ENCODE measurements around the gene SEMA6B.
A peak's percentile ranks its signal among the peaks of the same experiment; 100 is the strongest.

Gene SEMA6B

GRCh38 chr19:4602173-4602788, 42.8 kb upstream of the SEMA6B start (continued):
- TF ChIP-seq ZBTB11 (tag by site-specific recombination; conservative IDR thresholded peaks at IDR 0.05; ENCODE audit: low read depth) (no peak), ZNF514 (tag by site-specific recombination; IDR thresholded peaks at IDR 0.05) (no peak), ZNF140 (tag by site-specific recombination; IDR thresholded peaks at IDR 0.05) (no peak), PRDM2 (tag by site-specific recombination; IDR thresholded peaks at IDR 0.05; ENCODE audit: borderline replicate concordance) (0 out of 2 replicates have a peak, but pooled peaks have one; percentile 21), ZBTB8A (tag by site-specific recombination; IDR thresholded peaks at IDR 0.05) (no peak), ZNF223 (tag by site-specific recombination; IDR thresholded peaks at IDR 0.05) (no peak), SP2 (tag by site-specific recombination; IDR thresholded peaks at IDR 0.05) (no peak), SP3 (tag by site-specific recombination; IDR thresholded peaks at IDR 0.05) (no peak), ZNF426 (tag by site-specific recombination; IDR thresholded peaks at IDR 0.05) (no peak)
- TF ChIP-seq, protein P1, sequence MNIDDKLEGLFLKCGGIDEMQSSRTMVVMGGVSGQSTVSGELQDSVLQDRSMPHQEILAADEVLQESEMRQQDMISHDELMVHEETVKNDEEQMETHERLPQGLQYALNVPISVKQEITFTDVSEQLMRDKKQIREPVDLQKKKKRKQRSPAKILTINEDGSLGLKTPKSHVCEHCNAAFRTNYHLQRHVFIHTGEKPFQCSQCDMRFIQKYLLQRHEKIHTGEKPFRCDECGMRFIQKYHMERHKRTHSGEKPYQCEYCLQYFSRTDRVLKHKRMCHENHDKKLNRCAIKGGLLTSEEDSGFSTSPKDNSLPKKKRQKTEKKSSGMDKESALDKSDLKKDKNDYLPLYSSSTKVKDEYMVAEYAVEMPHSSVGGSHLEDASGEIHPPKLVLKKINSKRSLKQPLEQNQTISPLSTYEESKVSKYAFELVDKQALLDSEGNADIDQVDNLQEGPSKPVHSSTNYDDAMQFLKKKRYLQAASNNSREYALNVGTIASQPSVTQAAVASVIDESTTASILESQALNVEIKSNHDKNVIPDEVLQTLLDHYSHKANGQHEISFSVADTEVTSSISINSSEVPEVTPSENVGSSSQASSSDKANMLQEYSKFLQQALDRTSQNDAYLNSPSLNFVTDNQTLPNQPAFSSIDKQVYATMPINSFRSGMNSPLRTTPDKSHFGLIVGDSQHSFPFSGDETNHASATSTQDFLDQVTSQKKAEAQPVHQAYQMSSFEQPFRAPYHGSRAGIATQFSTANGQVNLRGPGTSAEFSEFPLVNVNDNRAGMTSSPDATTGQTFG (tag by site-specific recombination; IDR thresholded peaks at IDR 0.05; ENCODE audit: borderline replicate concordance), result 0 out of 2 replicates have a peak, but pooled peaks have one; percentile 8

DNA sequence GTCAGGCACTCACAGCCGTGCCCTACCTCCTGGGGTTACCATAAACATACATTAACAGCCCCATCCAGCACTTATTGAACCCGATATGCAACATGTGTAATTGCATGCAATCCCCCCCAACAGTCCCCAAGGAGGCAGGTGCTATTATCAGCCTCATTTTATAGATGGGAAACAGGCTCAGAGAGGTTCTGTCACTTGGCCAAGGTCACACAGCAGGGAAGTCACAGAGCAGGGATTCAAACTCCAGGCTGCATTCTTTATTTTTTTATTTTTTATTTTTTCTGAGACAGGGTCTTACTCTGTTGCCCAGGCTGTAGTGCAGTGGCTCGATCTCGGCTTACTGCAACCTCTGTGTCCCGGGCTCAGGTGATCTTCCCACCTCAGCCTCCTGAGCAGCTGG, 41.4 kb upstream of the SEMA6B start:
- Histone ChIP-seq H3K36me3 (ENCODE audit: control insufficient read depth in 2 of 2, insufficient read depth in 1 of 2, low read length in 2 of 2) (no peaks in the 10 kb centered on the region), H3K4me1 (ENCODE audit: control insufficient read depth, insufficient read depth, low read length) (0 out of 2 replicates have a peak, but pooled peaks cover 3% of the 10 kb centered on the region), H3K9me3 (ENCODE audit: control insufficient read depth, insufficient read depth, low read depth, low read length) (no peaks in the 10 kb centered on the region), H3K4me3 (ENCODE audit: low read depth, low read length) (no peak overlapping the region), H3K27ac (ENCODE audit: extremely low read depth, low read depth, low read length) (no peak overlapping the region)
- 0 out of 2 replicates have a peak, but pooled peaks have one; percentile 10 for TF ChIP-seq ZNF121 (tag by site-specific recombination; IDR thresholded peaks at IDR 0.05)
- no peak for TF ChIP-seq ZFP69B (tag by site-specific recombination; IDR thresholded peaks at IDR 0.05)
- TF ChIP-seq ZIC2 (tag by site-specific recombination; IDR thresholded peaks at IDR 0.05), result 0 out of 2 replicates have a peak, but pooled peaks have one; percentile 25
- TF ChIP-seq ZNF280D (tag by site-specific recombination; IDR thresholded peaks at IDR 0.05), result 0 out of 2 replicates have a peak, but pooled peaks have one; percentile 8
- ChIA-PET POLR2A (no interaction called here), CTCF (interaction anchor here (1.4 kb wide), 1 partner anchor 24 kb away, joined by 6 read pairs; no protein-coding TSS in a partner anchor)

All from HEK293 (cell line).